ENCODE data around the gene MPZL3.

DNA sequence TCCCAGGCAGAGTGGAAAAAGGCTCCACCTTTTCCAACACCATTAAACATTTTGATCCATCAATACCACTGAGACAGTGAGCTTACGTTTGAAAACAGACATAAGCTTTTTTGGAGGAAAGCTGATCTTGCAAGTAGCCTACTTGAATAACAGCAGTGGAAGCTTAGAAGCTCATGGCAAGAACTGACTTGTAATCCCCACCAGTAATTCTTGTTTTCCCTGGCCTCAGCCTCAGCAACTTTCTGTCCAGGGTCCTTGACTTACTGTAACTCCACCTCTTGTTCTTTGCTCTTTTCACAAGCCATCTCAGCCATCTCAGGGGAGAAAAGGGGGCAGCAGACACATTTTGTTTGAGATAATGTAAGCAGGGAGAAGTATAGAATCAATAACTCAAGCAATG is 24.3 kb upstream of the MPZL3 start:
- TF ChIP-seq, protein P1, sequence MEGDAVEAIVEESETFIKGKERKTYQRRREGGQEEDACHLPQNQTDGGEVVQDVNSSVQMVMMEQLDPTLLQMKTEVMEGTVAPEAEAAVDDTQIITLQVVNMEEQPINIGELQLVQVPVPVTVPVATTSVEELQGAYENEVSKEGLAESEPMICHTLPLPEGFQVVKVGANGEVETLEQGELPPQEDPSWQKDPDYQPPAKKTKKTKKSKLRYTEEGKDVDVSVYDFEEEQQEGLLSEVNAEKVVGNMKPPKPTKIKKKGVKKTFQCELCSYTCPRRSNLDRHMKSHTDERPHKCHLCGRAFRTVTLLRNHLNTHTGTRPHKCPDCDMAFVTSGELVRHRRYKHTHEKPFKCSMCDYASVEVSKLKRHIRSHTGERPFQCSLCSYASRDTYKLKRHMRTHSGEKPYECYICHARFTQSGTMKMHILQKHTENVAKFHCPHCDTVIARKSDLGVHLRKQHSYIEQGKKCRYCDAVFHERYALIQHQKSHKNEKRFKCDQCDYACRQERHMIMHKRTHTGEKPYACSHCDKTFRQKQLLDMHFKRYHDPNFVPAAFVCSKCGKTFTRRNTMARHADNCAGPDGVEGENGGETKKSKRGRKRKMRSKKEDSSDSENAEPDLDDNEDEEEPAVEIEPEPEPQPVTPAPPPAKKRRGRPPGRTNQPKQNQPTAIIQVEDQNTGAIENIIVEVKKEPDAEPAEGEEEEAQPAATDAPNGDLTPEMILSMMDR (optimal IDR thresholded peaks at IDR 0.05 in 1 of 3, IDR thresholded peaks at IDR 0.05 in 1 of 3, conservative IDR thresholded peaks at IDR 0.05 in 1 of 3; ENCODE audit: extremely low read depth in 1 of 3, insufficient read depth in 2 of 3, low read length in 3 of 3) = no peak
- TF ChIP-seq EZH2 (IDR thresholded peaks at IDR 0.05; ENCODE audit: low read length) = no peak

All from keratinocyte (primary cell).